Measurements from ENCODE around the gene PAM. TPM values are rescaled to one million over a fixed set of nuclear protein-coding genes. Genes with fewer than 3 reads are reported as not detected.

The PAM gene
- total and polyA plus RNA-seq, 2 of the 13 experiments (the other 11 are each of a cell fraction or from before 2014, with no cell fraction given): 20.2 to 79.1 TPM

GRCh38 chr5:102933316-102933715, 178.2 kb downstream of the PAM start:
- Histone ChIP-seq H3K9me3 (ENCODE audit: low read length) (no peaks in the 10 kb centered on the region), H4K20me1 (ENCODE audit: insufficient read depth, low read length) (no peaks in the 10 kb centered on the region), H3K4me1 (ENCODE audit: insufficient read depth, low read length) (no peaks in the 10 kb centered on the region), H3K27me3 (ENCODE audit: control insufficient read depth in 1 of 2, insufficient read depth in 2 of 2, low read length in 2 of 2) (no peaks in the 10 kb centered on the region), H3K36me3 (replicated peaks in 1 of 2; ENCODE audit: control insufficient read depth in 1 of 2, insufficient read depth in 2 of 2, low read length in 2 of 2) (no peaks in the 10 kb centered on the region), H3K27ac (ENCODE audit: extremely low read length, insufficient read depth, low read length) (no peak overlapping the region), H3K4me2 (ENCODE audit: low read depth, low read length) (no peak overlapping the region), H3K79me2 (ENCODE audit: insufficient read depth, low read length) (no peaks in the 10 kb centered on the region), H3K4me3 (replicated peaks in 1 of 3; ENCODE audit: insufficient read depth in 1 of 3, low read depth in 2 of 3, low read length in 3 of 3) (no peak overlapping the region), H3K9ac (ENCODE audit: insufficient read depth, low read depth, low read length) (no peak overlapping the region), H2AFZ (ENCODE audit: low read length) (no peak overlapping the region)
- intact Hi-C loops (cut with micrococcal nuclease; ENCODE audit: unreplicated experiment): no loop called here
- ATAC-seq (no peak), FAIRE-seq (no peak), DNase-seq (ENCODE audit: low spot score) (no peak)
- 79% methylated on average over 1 of the region's 1 CpG for WGBS (ENCODE audit: low lambda C conversion rate)
- no TSS peak for BruUV-seq (replicated peaks)
- TF ChIP-seq HNRNPH1 (optimal IDR thresholded peaks at IDR 0.05; ENCODE audit: low read depth, low read length) (no peak), SMAD3 (CRISPR knock-in tag; IDR thresholded peaks at IDR 0.05) (no peak), HCFC1 (IDR thresholded peaks at IDR 0.05; ENCODE audit: low read depth, low read length) (no peak), ZNF878 (CRISPR knock-in tag; IDR thresholded peaks at IDR 0.05) (no peak)
- CTCF ChIA-PET (ENCODE audit: low intra/inter-chr PET ratio, low total read pairs): no interaction called here
- POLR2A ChIA-PET: no interaction called here
- in situ Hi-C loops (cut with HindIII; ENCODE audit: extremely low pct_ligation_motif_present, low pct_unique_long_range_greater_than_20kb): no loop called here

GRCh38 chr5:102933721-102934459, 178.8 kb downstream of the PAM start:
- DNase-seq (ENCODE audit: low spot score): no peak
- CTCF ChIA-PET (ENCODE audit: low intra/inter-chr PET ratio, low total read pairs): no interaction called here
- H3K9me3 ChIP-seq (ENCODE audit: low read length): no peaks in the 10 kb centered on the region
- intact Hi-C loops (cut with micrococcal nuclease; ENCODE audit: unreplicated experiment) (no loop called here), in situ Hi-C loops (cut with HindIII; ENCODE audit: extremely low pct_ligation_motif_present, low pct_unique_long_range_greater_than_20kb) (no loop called here)
- H3K27ac ChIP-seq (ENCODE audit: extremely low read length, insufficient read depth, low read length): no peak overlapping the region
- H3K4me1 ChIP-seq (ENCODE audit: insufficient read depth, low read length): no peaks in the 10 kb centered on the region
- H2AFZ ChIP-seq (ENCODE audit: low read length): no peak overlapping the region
- no peaks in the 10 kb centered on the region for H4K20me1 ChIP-seq (ENCODE audit: insufficient read depth, low read length)
- no peak for ATAC-seq
- POLR2A ChIA-PET: no interaction called here
- H3K36me3 ChIP-seq (replicated peaks in 1 of 2; ENCODE audit: control insufficient read depth in 1 of 2, insufficient read depth in 2 of 2, low read length in 2 of 2): no peaks in the 10 kb centered on the region
- H3K27me3 ChIP-seq (ENCODE audit: control insufficient read depth in 1 of 2, insufficient read depth in 2 of 2, low read length in 2 of 2): no peaks in the 10 kb centered on the region
- H3K79me2 ChIP-seq (ENCODE audit: insufficient read depth, low read length): no peaks in the 10 kb centered on the region
- H3K4me2 ChIP-seq (ENCODE audit: low read depth, low read length): no peak overlapping the region
- no peak overlapping the region for H3K4me3 ChIP-seq (replicated peaks in 1 of 3; ENCODE audit: insufficient read depth in 1 of 3, low read depth in 2 of 3, low read length in 3 of 3)
- TF ChIP-seq ZNF607 (CRISPR knock-in tag; IDR thresholded peaks at IDR 0.05; ENCODE audit: borderline replicate concordance) (no peak), ELF4 (CRISPR knock-in tag; IDR thresholded peaks at IDR 0.05; ENCODE audit: borderline replicate concordance) (no peak), NCOR1 (IDR thresholded peaks at IDR 0.05; ENCODE audit: borderline replicate concordance, low read length) (no peak), ZFP36L2 (CRISPR knock-in tag; IDR thresholded peaks at IDR 0.05) (no peak), RXRA (CRISPR knock-in tag; IDR thresholded peaks at IDR 0.05) (no peak), KDM4B (CRISPR knock-in tag; IDR thresholded peaks at IDR 0.05) (no peak), ZNF430 (CRISPR knock-in tag; IDR thresholded peaks at IDR 0.05) (no peak), CREBL2 (CRISPR knock-in tag; IDR thresholded peaks at IDR 0.05; ENCODE audit: borderline replicate concordance) (no peak)
- TF ChIP-seq, protein P1, sequence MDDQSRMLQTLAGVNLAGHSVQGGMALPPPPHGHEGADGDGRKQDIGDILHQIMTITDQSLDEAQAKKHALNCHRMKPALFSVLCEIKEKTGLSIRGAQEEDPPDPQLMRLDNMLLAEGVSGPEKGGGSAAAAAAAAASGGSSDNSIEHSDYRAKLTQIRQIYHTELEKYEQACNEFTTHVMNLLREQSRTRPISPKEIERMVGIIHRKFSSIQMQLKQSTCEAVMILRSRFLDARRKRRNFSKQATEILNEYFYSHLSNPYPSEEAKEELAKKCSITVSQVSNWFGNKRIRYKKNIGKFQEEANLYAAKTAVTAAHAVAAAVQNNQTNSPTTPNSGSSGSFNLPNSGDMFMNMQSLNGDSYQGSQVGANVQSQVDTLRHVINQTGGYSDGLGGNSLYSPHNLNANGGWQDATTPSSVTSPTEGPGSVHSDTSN (CRISPR knock-in tag; IDR thresholded peaks at IDR 0.05; ENCODE audit: borderline replicate concordance): no peak
- no TSS peak for BruUV-seq (replicated peaks)
- 86% methylated on average over 6 of the region's 6 CpGs for WGBS (ENCODE audit: low lambda C conversion rate)
- FAIRE-seq: no peak
- H3K9ac ChIP-seq (ENCODE audit: insufficient read depth, low read depth, low read length): no peak overlapping the region
